WTC11 (cell line): ENCODE results near the gene UCHL5. TPM values are rescaled to one million over a fixed set of nuclear protein-coding genes. Genes with fewer than 3 reads are reported as not detected.

Source experiments
- ATAC-seq: fragments of 200-7000 bp; cut with Tn5 transposase; 2 replicates; pipeline ENCODE4 v1.10.0; 2021; ENCODE audit warnings: mild to moderate bottlenecking, moderate library complexity
- CTCF ChIA-PET: fragments of 300-600 bp; sonication (Branson Sonifier 250); formaldehyde crosslinking; loops from one replicate; lab custom pipeline; 2021; ENCODE audit warnings: antibody characterized with exemption; lab: Charles Lee
- POLR2A ChIA-PET: fragments of 350-600 bp; sonication (Branson Sonifier 250); formaldehyde crosslinking; loops from one replicate; lab custom pipeline; 2021; ENCODE audit warnings: antibody characterized with exemption; lab: Charles Lee
- DNase-seq: peaks from one replicate; pipeline ENCODE4 v3.0.0; 2021; ENCODE audit warnings: low spot score
- H3K27ac Mint-ChIP-seq: 2 replicates; pipeline ENCODE4 v1.8.0; 2021; ENCODE audit warnings: mixed read lengths
- H3K27me3 Mint-ChIP-seq: 2 replicates; pipeline ENCODE4 v1.8.0; 2021; ENCODE audit warnings: low read depth, mild to moderate bottlenecking, moderate library complexity, mixed read lengths
- H3K36me3 Mint-ChIP-seq: 2 replicates; pipeline ENCODE4 v1.8.0; 2021; ENCODE audit warnings: mixed read lengths
- H3K4me1 Mint-ChIP-seq: 2 replicates; pipeline ENCODE4 v1.8.0; 2022; ENCODE audit warnings: mixed read lengths
- H3K4me3 Mint-ChIP-seq: 2 replicates; pipeline ENCODE4 v1.8.0; 2021; ENCODE audit warnings: mild to moderate bottlenecking, moderate library complexity, mixed read lengths
- H3K9me3 Mint-ChIP-seq: 2 replicates; pipeline ENCODE4 v1.8.0; 2021; ENCODE audit warnings: mixed read lengths
- ATF1 ChIP-seq: sonication (generic); formaldehyde crosslinking; IDR thresholded peaks from 2 replicates; pipeline ENCODE4 v1.8.1; 2023; ENCODE audit warnings: mild to moderate bottlenecking, moderate library complexity, missing genetic modification reagents
- FOXJ3 ChIP-seq: sonication (generic); formaldehyde crosslinking; IDR thresholded peaks from 2 replicates; pipeline ENCODE4 v1.9.0; 2021; ENCODE audit warnings: missing genetic modification reagents, mild to moderate bottlenecking, borderline replicate concordance
- IRF2 ChIP-seq: sonication (generic); formaldehyde crosslinking; IDR thresholded peaks from 2 replicates; pipeline ENCODE4 v1.8.0; 2022; ENCODE audit warnings: low read depth, missing genetic modification reagents, borderline replicate concordance
- NR2C2 ChIP-seq: sonication (generic); formaldehyde crosslinking; IDR thresholded peaks from 2 replicates; pipeline ENCODE4 v1.8.0; 2022; ENCODE audit warnings: mild to moderate bottlenecking, missing genetic modification reagents
- TEAD4 ChIP-seq: sonication (generic); formaldehyde crosslinking; IDR thresholded peaks from 2 replicates; pipeline ENCODE4 v1.8.0; 2022; ENCODE audit warnings: mild to moderate bottlenecking, missing genetic modification reagents
- ZNF219 ChIP-seq: sonication (generic); formaldehyde crosslinking; IDR thresholded peaks from 2 replicates; pipeline ENCODE4 v1.8.0; 2023; ENCODE audit warnings: missing genetic modification reagents, mild to moderate bottlenecking, borderline replicate concordance
- ZNF416 ChIP-seq: fragments of 250-450 bp; sonication (Bioruptor Pico); IDR thresholded peaks from 2 replicates; pipeline ENCODE4 v1.9.0; 2021; ENCODE audit warnings: mild to moderate bottlenecking, inconsistent platforms
- ZNF423 ChIP-seq: fragments of 250-450 bp; sonication (Bioruptor Pico); IDR thresholded peaks from 2 replicates; pipeline ENCODE4 v2.1.2; 2022; ENCODE audit warnings: mild to moderate bottlenecking, moderate library complexity
- total RNA-seq: library from RNA; stranded (reverse); gene quantifications from 3 replicates; pipeline ENCODE4 v1.2.3, GENCODE V29; 2021
- TF ChIP-seq, protein P1 (sequence below): sonication (generic); formaldehyde crosslinking; IDR thresholded peaks from 2 replicates; pipeline ENCODE4 v1.8.0; 2022; ENCODE audit warnings: mild to moderate bottlenecking, missing genetic modification reagents
- TF ChIP-seq, protein P2 (sequence below): fragments of 250-450 bp; sonication (Bioruptor Pico); IDR thresholded peaks from 2 replicates; pipeline ENCODE4 v1.9.0; 2021; ENCODE audit warnings: mild to moderate bottlenecking, borderline replicate concordance
- TF ChIP-seq, protein P3 (sequence below): fragments of 250-450 bp; sonication (Bioruptor Pico); conservative IDR thresholded peaks from 2 replicates; pipeline ENCODE4 v1.9.0; 2021; ENCODE audit warnings: mild to moderate bottlenecking
- TF ChIP-seq, protein P4 (sequence below): sonication (generic); formaldehyde crosslinking; conservative IDR thresholded peaks from 2 replicates; pipeline ENCODE4 v1.8.1; 2022; ENCODE audit warnings: mild to moderate bottlenecking, missing genetic modification reagents
- TF ChIP-seq, protein P5 (sequence below): fragments of 250-450 bp; sonication (Bioruptor Pico); IDR thresholded peaks from 2 replicates; pipeline ENCODE4 v1.9.0; 2021; ENCODE audit warnings: moderate library complexity, mild to moderate bottlenecking, inconsistent platforms, borderline replicate concordance
- TF ChIP-seq, protein P6 (sequence below): sonication (generic); formaldehyde crosslinking; IDR thresholded peaks from 2 replicates; pipeline ENCODE4 v1.8.0; 2022; ENCODE audit warnings: mild to moderate bottlenecking, missing genetic modification reagents
- TF ChIP-seq, protein P7 (sequence below): sonication (generic); formaldehyde crosslinking; IDR thresholded peaks from 2 replicates; pipeline ENCODE4 v1.8.1; 2023; ENCODE audit warnings: mild to moderate bottlenecking, missing genetic modification reagents, moderate library complexity
- TF ChIP-seq, protein P8 (sequence below): fragments of 250-450 bp; sonication (Bioruptor Pico); IDR thresholded peaks from 2 replicates; pipeline ENCODE4 v1.9.0; 2021; ENCODE audit warnings: mild to moderate bottlenecking

Gene UCHL5
- total RNA-seq, 1 experiment from 2014 or later: 41.5 TPM

DNA sequence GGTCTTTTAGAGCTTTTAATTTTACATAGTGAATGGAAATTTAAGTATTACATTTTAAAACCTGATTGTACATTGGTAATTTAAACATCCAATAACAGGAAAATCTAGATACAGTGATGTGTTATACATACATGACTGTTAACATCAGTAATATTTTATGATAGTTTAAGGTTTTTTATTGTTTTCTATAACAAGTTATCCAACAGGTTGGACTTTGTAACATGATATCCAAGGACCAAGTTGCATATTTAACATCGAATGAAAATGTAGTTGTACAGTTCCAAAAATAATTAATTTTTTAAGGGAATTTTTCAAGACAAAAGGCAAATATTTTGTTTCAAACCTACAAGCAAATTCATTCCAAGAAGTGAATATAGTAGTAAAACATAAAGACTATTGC lies 31.7 kb upstream of the UCHL5 start:
- Mint-ChIP-seq H3K4me1 (no peaks in the 10 kb centered on the region), H3K36me3 (no peaks in the 10 kb centered on the region)
- no peak for ATAC-seq
- TF ChIP-seq, protein P1, sequence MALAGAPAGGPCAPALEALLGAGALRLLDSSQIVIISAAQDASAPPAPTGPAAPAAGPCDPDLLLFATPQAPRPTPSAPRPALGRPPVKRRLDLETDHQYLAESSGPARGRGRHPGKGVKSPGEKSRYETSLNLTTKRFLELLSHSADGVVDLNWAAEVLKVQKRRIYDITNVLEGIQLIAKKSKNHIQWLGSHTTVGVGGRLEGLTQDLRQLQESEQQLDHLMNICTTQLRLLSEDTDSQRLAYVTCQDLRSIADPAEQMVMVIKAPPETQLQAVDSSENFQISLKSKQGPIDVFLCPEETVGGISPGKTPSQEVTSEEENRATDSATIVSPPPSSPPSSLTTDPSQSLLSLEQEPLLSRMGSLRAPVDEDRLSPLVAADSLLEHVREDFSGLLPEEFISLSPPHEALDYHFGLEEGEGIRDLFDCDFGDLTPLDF (CRISPR knock-in tag): no peak
- no peak for TF ChIP-seq FOXJ3 (CRISPR knock-in tag)
- TF ChIP-seq, protein P2, sequence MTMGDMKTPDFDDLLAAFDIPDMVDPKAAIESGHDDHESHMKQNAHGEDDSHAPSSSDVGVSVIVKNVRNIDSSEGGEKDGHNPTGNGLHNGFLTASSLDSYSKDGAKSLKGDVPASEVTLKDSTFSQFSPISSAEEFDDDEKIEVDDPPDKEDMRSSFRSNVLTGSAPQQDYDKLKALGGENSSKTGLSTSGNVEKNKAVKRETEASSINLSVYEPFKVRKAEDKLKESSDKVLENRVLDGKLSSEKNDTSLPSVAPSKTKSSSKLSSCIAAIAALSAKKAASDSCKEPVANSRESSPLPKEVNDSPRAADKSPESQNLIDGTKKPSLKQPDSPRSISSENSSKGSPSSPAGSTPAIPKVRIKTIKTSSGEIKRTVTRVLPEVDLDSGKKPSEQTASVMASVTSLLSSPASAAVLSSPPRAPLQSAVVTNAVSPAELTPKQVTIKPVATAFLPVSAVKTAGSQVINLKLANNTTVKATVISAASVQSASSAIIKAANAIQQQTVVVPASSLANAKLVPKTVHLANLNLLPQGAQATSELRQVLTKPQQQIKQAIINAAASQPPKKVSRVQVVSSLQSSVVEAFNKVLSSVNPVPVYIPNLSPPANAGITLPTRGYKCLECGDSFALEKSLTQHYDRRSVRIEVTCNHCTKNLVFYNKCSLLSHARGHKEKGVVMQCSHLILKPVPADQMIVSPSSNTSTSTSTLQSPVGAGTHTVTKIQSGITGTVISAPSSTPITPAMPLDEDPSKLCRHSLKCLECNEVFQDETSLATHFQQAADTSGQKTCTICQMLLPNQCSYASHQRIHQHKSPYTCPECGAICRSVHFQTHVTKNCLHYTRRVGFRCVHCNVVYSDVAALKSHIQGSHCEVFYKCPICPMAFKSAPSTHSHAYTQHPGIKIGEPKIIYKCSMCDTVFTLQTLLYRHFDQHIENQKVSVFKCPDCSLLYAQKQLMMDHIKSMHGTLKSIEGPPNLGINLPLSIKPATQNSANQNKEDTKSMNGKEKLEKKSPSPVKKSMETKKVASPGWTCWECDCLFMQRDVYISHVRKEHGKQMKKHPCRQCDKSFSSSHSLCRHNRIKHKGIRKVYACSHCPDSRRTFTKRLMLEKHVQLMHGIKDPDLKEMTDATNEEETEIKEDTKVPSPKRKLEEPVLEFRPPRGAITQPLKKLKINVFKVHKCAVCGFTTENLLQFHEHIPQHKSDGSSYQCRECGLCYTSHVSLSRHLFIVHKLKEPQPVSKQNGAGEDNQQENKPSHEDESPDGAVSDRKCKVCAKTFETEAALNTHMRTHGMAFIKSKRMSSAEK (CRISPR knock-in tag): no peak
- TF ChIP-seq, protein P3, sequence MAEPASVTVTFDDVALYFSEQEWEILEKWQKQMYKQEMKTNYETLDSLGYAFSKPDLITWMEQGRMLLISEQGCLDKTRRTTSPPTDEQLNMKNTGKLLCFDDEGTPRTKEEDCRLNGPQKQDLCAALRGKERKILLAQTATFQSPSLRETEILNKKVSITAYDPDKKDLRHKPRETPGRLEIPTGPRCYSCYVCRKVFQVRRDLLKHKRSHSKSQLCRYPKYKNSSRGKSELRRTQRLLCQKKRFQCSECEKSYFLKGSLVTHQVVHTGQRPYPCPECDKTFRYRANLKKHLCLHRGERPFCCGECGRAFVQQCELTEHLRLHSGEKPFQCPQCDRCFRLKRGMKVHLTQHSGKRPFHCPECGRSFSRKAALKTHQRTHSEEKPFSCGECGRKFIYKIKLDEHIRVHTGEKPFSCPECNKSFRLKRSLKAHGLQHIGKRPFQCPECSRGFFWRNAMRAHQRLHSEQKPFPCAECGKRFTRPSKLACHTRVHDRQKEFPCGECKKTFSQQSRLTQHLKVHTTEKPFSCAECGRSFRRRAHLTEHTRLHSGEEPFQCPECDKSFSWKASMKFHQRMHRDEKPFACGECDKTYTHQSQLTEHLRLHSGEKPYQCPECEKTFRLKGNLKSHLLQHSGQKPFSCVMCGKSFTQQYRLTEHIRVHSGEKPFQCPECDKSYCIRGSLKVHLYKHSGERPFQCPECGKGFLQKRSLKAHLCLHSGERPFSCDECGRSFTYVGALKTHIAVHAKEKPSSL (CRISPR knock-in tag): no peak
- TF ChIP-seq, protein P4, sequence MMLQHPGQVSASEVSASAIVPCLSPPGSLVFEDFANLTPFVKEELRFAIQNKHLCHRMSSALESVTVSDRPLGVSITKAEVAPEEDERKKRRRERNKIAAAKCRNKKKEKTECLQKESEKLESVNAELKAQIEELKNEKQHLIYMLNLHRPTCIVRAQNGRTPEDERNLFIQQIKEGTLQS (CRISPR knock-in tag): no peak
- TF ChIP-seq ATF1: no peak
- TF ChIP-seq, protein P5, sequence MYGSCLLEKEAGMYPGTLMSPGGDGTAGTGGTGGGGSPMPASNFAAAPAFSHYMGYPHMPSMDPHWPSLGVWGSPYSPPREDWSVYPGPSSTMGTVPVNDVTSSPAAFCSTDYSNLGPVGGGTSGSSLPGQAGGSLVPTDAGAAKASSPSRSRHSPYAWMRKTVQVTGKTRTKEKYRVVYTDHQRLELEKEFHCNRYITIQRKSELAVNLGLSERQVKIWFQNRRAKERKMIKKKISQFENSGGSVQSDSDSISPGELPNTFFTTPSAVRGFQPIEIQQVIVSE (CRISPR knock-in tag): no peak
- no peak for TF ChIP-seq TEAD4
- TF ChIP-seq, protein P6, sequence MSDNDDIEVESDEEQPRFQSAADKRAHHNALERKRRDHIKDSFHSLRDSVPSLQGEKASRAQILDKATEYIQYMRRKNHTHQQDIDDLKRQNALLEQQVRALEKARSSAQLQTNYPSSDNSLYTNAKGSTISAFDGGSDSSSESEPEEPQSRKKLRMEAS: no peak
- no peak for TF ChIP-seq ZNF219 (CRISPR knock-in tag)
- TF ChIP-seq ZNF423: no peak
- no peak for TF ChIP-seq ZNF416 (CRISPR knock-in tag)
- no peak for TF ChIP-seq IRF2 (CRISPR knock-in tag)
- TF ChIP-seq, protein P7, sequence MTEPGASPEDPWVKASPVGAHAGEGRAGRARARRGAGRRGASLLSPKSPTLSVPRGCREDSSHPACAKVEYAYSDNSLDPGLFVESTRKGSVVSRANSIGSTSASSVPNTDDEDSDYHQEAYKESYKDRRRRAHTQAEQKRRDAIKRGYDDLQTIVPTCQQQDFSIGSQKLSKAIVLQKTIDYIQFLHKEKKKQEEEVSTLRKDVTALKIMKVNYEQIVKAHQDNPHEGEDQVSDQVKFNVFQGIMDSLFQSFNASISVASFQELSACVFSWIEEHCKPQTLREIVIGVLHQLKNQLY: no peak
- TF ChIP-seq, protein P8, sequence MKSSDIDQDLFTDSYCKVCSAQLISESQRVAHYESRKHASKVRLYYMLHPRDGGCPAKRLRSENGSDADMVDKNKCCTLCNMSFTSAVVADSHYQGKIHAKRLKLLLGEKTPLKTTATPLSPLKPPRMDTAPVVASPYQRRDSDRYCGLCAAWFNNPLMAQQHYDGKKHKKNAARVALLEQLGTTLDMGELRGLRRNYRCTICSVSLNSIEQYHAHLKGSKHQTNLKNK (CRISPR knock-in tag): no peak
- TF ChIP-seq NR2C2 (CRISPR knock-in tag): no peak
- TF ChIP-seq, all 79 proteins: peak for 0
- CTCF ChIA-PET: interaction anchor here (1.7 kb wide), 1 partner anchor 20 kb away, joined by 7 read pairs; no protein-coding TSS in a partner anchor
- H3K9me3 Mint-ChIP-seq: no peaks in the 10 kb centered on the region
- no peak overlapping the region for H3K4me3 Mint-ChIP-seq
- POLR2A ChIA-PET: no interaction called here
- no peak for DNase-seq
- no peak overlapping the region for H3K27ac Mint-ChIP-seq
- H3K27me3 Mint-ChIP-seq: no peaks in the 10 kb centered on the region
